Caco-2 (cell line): ENCODE results near the gene CFD. TPM values are rescaled to one million over a fixed set of nuclear protein-coding genes. Genes with fewer than 3 reads are reported as not detected.

Source experiments
- BruUV-seq: library from RNA; stranded (reverse); fragments of 400-500 nt; replicated peaks from 2 replicates; lab custom pipeline; 2021; lab: Mats Ljungman, UMichigan
- CTCF ChIA-PET: fragments of 300-600 bp; sonication (Branson Sonifier 250); formaldehyde crosslinking; loops from one replicate; lab custom pipeline; 2022; ENCODE audit warnings: antibody characterized with exemption; lab: Charles Lee
- POLR2A ChIA-PET: fragments of 300-600 bp; sonication (Branson Sonifier 250); formaldehyde crosslinking; loops from one replicate; lab custom pipeline; 2022; ENCODE audit warnings: antibody characterized with exemption; lab: Charles Lee
- DNase-seq, 2 experiments: peaks; one replicate each; pipeline versions ENCODE4 v3.0.0 to v3.0.0-alpha.2; 2020 to 2022
- H3K27me3 ChIP-seq: replicated peaks from 2 replicates; pipeline ENCODE4 v1.6.0; 2011; ENCODE audit warnings: low read length; ENCODE audit not compliant: control insufficient read depth, insufficient read depth
- H3K36me3 ChIP-seq: 2 replicates; pipeline ENCODE4 v1.5.1; 2011; ENCODE audit warnings: low read length; ENCODE audit not compliant: control insufficient read depth, insufficient read depth
- H3K4me1 ChIP-seq: fragments of 250-450 bp; sonication (Bioruptor Pico); 2 replicates; pipeline ENCODE4 v1.5.1; 2020; ENCODE audit warnings: mild to moderate bottlenecking
- H3K4me3 ChIP-seq: 2 replicates; pipeline ENCODE4 v1.5.1; 2011; ENCODE audit warnings: low read depth, mild to moderate bottlenecking, control low read depth, low read length
- H3K9me3 ChIP-seq: fragments of 250-450 bp; sonication (Bioruptor Pico); 2 replicates; pipeline ENCODE4 v1.5.1; 2020; ENCODE audit warnings: mild to moderate bottlenecking, moderate library complexity
- H3K27ac Mint-ChIP-seq: one replicate; pipeline ENCODE4 v1.8.0; 2022; ENCODE audit warnings: mixed read lengths; ENCODE audit not compliant: unreplicated experiment
- H3K27me3 Mint-ChIP-seq: one replicate; pipeline ENCODE4 v1.8.0; 2022; ENCODE audit warnings: mixed read lengths; ENCODE audit not compliant: insufficient read depth, unreplicated experiment
- H3K36me3 Mint-ChIP-seq: one replicate; pipeline ENCODE4 v1.8.0; 2022; ENCODE audit warnings: mild to moderate bottlenecking, mixed read lengths; ENCODE audit not compliant: insufficient read depth, unreplicated experiment
- H3K4me1 Mint-ChIP-seq: one replicate; pipeline ENCODE4 v1.8.0; 2022; ENCODE audit warnings: low read depth, mixed read lengths; ENCODE audit not compliant: unreplicated experiment
- H3K4me3 Mint-ChIP-seq: one replicate; pipeline ENCODE4 v1.8.0; 2022; ENCODE audit warnings: mild to moderate bottlenecking, moderate library complexity, mixed read lengths; ENCODE audit not compliant: unreplicated experiment
- H3K9me3 Mint-ChIP-seq: one replicate; pipeline ENCODE4 v1.8.0; 2022; ENCODE audit warnings: mixed read lengths; ENCODE audit not compliant: unreplicated experiment
- intact Hi-C: fragments of 100-400 bp; cut with micrococcal nuclease; formaldehyde crosslinking; loops from one replicate; pipeline ENCODE4 v1.10.0; 2022; ENCODE audit not compliant: unreplicated experiment
- total RNA-seq: library from RNA; stranded (reverse); gene quantifications from 2 replicates; pipeline ENCODE4 v1.2.3, GENCODE V29; 2022
- TF ChIP-seq, protein P1 (sequence below), 2 experiments: fragments of 200-600 bp in 1 of 2; IDR thresholded peaks; 1 replicate in 1 of 2; 2 replicates in 1 of 2; pipeline versions ENCODE4 v1.5.1 to v1.8.0; 2011 to 2022; ENCODE audit warnings: antibody characterized with exemption in 1 of 2, control low read depth in 1 of 2, inconsistent platforms in 1 of 2, low read depth in 1 of 2, low read length in 1 of 2, mild to moderate bottlenecking in 1 of 2, moderate library complexity in 1 of 2; ENCODE audit not compliant: insufficient read depth in 1 of 2, severe bottlenecking in 1 of 2, unreplicated experiment in 1 of 2

CFD gene
- total RNA-seq, 1 experiment from 2014 or later, result 6.1 TPM

DNA sequence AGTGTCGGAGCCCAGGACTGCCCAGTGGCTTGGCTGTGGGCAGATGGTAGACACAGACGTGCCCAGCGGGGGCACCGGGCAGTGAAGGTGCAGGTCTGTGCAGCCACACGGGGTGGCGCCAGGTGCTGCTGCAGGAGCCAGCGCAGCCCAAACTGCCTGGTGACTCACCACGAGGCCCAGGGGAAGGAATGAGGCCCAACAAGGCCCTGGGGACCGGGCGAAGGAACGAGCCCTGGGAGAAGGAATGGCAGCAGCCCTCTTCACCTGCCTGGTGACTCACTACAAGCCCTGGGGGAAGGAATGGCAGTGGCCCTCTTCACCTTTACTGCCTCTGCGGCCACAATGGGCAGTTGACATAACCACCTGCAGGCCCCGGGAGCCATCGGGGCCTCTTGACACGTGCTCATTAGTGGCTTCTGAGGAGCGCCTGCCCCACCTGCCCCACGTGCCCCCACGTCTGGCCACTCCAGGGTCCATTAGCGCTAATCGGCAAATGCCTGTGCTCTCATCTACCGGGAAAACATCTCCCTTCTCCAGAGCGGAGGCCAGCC is 24.3 kb downstream of the CFD start:
- BruUV-seq, result no TSS peak
- H3K9me3 ChIP-seq, result no peaks in the 10 kb centered on the region
- peak; percentile 82 to 90 for DNase-seq
- intact Hi-C loops, result no loop called here
- Mint-ChIP-seq H3K36me3 (peaks cover 55% of the 10 kb centered on the region), H3K27me3 (no peaks in the 10 kb centered on the region), H3K4me1 (no peaks in the 10 kb centered on the region), H3K9me3 (no peaks in the 10 kb centered on the region), H3K27ac (peak overlapping the region; percentile 57), H3K4me3 (peak overlapping the region; percentile 22)
- ChIA-PET CTCF (no interaction called here), POLR2A (no interaction called here)
- peaks cover 14% of the 10 kb centered on the region for H3K4me1 ChIP-seq
- no peak overlapping the region for H3K4me3 ChIP-seq
- H3K36me3 ChIP-seq, result 0 out of 2 replicates have a peak, but pooled peaks cover 1% of the 10 kb centered on the region
- no peaks in the 10 kb centered on the region for H3K27me3 ChIP-seq
- TF ChIP-seq, protein P1, sequence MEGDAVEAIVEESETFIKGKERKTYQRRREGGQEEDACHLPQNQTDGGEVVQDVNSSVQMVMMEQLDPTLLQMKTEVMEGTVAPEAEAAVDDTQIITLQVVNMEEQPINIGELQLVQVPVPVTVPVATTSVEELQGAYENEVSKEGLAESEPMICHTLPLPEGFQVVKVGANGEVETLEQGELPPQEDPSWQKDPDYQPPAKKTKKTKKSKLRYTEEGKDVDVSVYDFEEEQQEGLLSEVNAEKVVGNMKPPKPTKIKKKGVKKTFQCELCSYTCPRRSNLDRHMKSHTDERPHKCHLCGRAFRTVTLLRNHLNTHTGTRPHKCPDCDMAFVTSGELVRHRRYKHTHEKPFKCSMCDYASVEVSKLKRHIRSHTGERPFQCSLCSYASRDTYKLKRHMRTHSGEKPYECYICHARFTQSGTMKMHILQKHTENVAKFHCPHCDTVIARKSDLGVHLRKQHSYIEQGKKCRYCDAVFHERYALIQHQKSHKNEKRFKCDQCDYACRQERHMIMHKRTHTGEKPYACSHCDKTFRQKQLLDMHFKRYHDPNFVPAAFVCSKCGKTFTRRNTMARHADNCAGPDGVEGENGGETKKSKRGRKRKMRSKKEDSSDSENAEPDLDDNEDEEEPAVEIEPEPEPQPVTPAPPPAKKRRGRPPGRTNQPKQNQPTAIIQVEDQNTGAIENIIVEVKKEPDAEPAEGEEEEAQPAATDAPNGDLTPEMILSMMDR (IDR thresholded peaks at IDR 0.05; ENCODE audit: insufficient read depth in 1 of 2, low read depth in 1 of 2, low read length in 1 of 2, severe bottlenecking in 1 of 2, unreplicated experiment in 1 of 2), result peak in 1 of 2 experiments; percentile 4

DNA sequence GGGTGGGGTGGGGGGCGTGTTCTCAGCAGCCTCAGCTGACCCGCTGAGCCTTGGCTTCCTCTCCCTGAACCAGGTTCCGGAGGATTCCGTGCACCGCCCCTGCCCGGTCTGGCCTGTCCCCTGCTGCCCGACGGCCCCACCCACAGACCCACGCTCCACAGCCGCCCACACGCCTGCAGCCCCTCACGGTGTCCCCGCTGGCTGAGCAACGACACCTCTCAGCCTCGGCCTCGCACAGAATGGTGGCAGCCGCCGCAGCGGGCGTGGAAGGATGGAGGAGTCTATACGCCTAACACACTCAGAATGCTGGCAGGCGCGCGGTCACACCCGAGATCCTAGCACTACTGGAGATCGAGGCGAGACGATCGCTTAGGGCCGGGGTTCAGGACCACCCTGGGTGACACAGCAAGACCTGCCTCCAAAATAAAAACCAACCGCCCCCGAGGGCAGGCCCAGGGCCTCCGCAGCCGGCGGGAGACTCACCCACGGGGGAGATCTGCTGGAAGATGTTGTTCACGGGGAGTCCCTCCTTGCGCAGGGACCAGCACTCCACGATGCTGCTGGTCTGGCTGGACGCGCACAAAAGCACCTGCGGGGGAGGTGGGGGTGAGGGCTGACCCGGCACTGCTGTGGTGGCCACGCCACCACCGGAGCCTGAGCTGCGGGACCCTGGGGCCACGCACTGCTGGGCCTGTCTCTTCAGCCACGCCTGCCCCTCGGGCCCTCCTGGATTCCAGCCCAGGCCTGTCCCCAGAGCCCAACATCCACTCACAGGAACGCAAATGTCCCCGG is 25.2 kb downstream of the CFD start:
- Histone ChIP-seq H3K36me3 (peaks cover 2% of the 10 kb centered on the region), H3K27me3 (no peaks in the 10 kb centered on the region), H3K4me1 (peaks cover 14% of the 10 kb centered on the region), H3K4me3 (no peak overlapping the region), H3K9me3 (no peaks in the 10 kb centered on the region)
- Mint-ChIP-seq H3K4me3 (peak overlapping the region; percentile 22), H3K4me1 (no peaks in the 10 kb centered on the region), H3K9me3 (no peaks in the 10 kb centered on the region), H3K27ac (peak overlapping the region; percentile 57), H3K27me3 (no peaks in the 10 kb centered on the region), H3K36me3 (peaks cover 52% of the 10 kb centered on the region)
- no TSS peak for BruUV-seq
- DNase-seq, result no peak
- TF ChIP-seq, protein P1 (IDR thresholded peaks at IDR 0.05; ENCODE audit: insufficient read depth in 1 of 2, low read depth in 1 of 2, low read length in 1 of 2, severe bottlenecking in 1 of 2, unreplicated experiment in 1 of 2), result no peak
- intact Hi-C loops, result no loop called here
- ChIA-PET CTCF (no interaction called here), POLR2A (no interaction called here)

DNA sequence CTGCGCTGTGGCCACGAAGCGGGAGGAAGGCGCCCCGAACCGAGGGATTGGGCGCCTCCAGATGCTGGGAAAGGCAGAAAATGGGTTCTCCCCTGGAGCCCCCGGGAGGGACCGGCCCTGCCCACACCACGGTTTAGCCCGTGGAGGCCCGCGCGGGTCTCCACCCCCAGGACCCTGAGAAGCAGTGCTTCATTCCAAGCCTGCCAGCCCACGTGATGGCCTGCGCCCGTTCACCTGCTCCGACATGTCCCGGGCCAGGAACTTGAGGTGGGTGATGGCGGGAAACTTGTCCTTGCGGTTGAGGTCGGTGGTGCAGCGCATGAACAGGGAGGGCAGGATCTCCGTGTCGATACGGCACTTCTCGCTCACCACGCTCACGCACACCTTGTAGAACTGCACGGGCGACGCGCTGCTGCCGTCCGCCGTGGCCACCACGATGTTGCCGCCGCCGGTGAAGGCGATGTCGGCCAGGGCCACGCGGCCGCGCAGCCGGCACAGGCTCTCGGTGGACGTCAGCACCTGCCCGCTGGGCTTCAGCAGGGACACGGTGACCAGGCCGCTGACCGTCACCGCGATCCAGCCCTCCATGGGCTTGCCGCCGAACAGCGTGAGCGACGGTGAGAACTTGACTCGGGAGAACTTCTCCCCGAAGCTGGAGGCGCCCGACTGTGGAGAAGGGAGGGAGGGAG is 26.2 kb downstream of the CFD start:
- no peak for DNase-seq
- Histone ChIP-seq H3K9me3 (no peaks in the 10 kb centered on the region), H3K36me3 (peaks cover 3% of the 10 kb centered on the region), H3K4me1 (peaks cover 14% of the 10 kb centered on the region), H3K4me3 (no peak overlapping the region), H3K27me3 (no peaks in the 10 kb centered on the region)
- TF ChIP-seq, protein P1 (IDR thresholded peaks at IDR 0.05; ENCODE audit: insufficient read depth in 1 of 2, low read depth in 1 of 2, low read length in 1 of 2, severe bottlenecking in 1 of 2, unreplicated experiment in 1 of 2), result no peak
- Mint-ChIP-seq H3K36me3 (peaks cover 49% of the 10 kb centered on the region), H3K4me3 (no peak overlapping the region), H3K9me3 (no peaks in the 10 kb centered on the region), H3K27me3 (no peaks in the 10 kb centered on the region), H3K27ac (peak overlapping the region; percentile 57), H3K4me1 (no peaks in the 10 kb centered on the region)
- BruUV-seq, result no TSS peak
- ChIA-PET POLR2A (interaction anchor here (0.6 kb wide), 1 partner anchor 134 kb away, joined by 12 read pairs; no protein-coding TSS in a partner anchor), CTCF (no interaction called here)
- intact Hi-C loops, result no loop called here
